Nephron (organoid): ENCODE data around the gene FASN.

Experiments used
- H3K27ac Mint-ChIP-seq, 3 experiments: 2 replicates each; pipeline ENCODE4 v1.8.0; 2020; ENCODE audit warnings: mixed read lengths in 3 of 3, mild to moderate bottlenecking in 2 of 3, moderate library complexity in 1 of 3
- H3K27me3 Mint-ChIP-seq: 2 replicates; pipeline ENCODE4 v1.8.0; 2021; ENCODE audit warnings: low read depth, mild to moderate bottlenecking, moderate library complexity, mixed read lengths
- H3K36me3 Mint-ChIP-seq: 2 replicates; pipeline ENCODE4 v1.8.0; 2020; ENCODE audit warnings: low read depth, mixed read lengths
- H3K4me1 Mint-ChIP-seq: 2 replicates; pipeline ENCODE4 v1.8.0; 2020; ENCODE audit warnings: mixed read lengths
- H3K4me3 Mint-ChIP-seq, 3 experiments: 2 replicates each; pipeline ENCODE4 v1.8.0; 2020; ENCODE audit warnings: mild to moderate bottlenecking in 3 of 3, mixed read lengths in 3 of 3, moderate library complexity in 2 of 3
- H3K9me3 Mint-ChIP-seq: 2 replicates; pipeline ENCODE4 v1.8.0; 2020; ENCODE audit warnings: mixed read lengths
- CTCF ChIP-seq, 3 experiments: fragments of 200-600 bp; sonication (generic); IDR thresholded peaks; one replicate each; pipeline ENCODE4 v1.5.0; 2021; ENCODE audit warnings: antibody characterized with exemption in 3 of 3; ENCODE audit not compliant: unreplicated experiment in 3 of 3

Gene FASN

GRCh38 chr17:82092094-82092586 is 5.9 kb downstream of the FASN start:
- H3K36me3 Mint-ChIP-seq = peaks cover 8% of the 10 kb centered on the region
- H3K27me3 Mint-ChIP-seq = no peaks in the 10 kb centered on the region
- no peaks in the 10 kb centered on the region for H3K4me1 Mint-ChIP-seq
- TF ChIP-seq CTCF (IDR thresholded peaks at IDR 0.05; ENCODE audit: unreplicated experiment in 3 of 3) = no peak
- no peak overlapping the region for H3K27ac Mint-ChIP-seq
- no peaks in the 10 kb centered on the region for H3K9me3 Mint-ChIP-seq
- no peak overlapping the region for H3K4me3 Mint-ChIP-seq

DNA sequence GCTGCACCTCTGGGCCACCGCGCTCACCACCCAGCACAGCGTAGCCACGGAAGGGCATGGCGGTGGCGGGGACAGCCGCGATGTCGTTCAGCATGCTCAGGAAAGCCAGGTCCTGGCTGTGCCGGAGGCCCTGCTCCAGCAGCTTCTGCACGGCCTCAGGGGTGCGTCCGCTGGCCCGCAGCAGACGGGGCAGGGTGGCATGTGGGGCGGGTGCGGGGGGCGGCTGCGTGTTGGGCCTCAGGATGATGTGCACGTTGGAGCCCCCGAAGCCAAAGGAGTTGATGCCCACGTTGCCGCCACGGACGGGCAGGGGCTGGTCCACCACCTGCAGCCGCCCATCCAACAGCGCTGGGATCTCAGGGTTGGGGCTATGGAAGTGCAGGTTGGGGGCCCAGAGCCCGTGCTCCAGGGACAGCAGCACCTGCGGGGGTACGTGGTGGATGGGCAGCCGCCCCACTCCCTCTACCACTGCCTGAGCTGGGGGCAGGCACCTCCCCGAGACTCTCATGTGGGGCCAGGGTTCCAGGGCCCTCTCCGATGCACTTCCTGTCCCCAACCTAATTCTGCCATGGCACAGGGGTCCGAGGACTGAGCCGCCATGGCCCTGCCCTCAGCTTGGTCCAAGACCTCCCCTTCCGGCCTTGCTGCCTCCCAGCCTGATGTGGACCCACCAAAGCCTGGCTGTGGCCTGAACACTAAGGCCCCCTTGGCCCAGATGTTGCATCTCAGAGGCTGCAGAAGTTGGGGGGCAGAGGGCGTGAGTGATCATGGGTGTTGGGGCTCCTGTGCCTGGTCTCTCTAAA is 6.6 kb downstream of the FASN start:
- H3K27ac Mint-ChIP-seq = no peak overlapping the region
- no peaks in the 10 kb centered on the region for H3K27me3 Mint-ChIP-seq
- no peaks in the 10 kb centered on the region for H3K9me3 Mint-ChIP-seq
- no peaks in the 10 kb centered on the region for H3K4me1 Mint-ChIP-seq
- H3K36me3 Mint-ChIP-seq = peaks cover 8% of the 10 kb centered on the region
- no peak for TF ChIP-seq CTCF (IDR thresholded peaks at IDR 0.05; ENCODE audit: unreplicated experiment in 3 of 3)
- H3K4me3 Mint-ChIP-seq = no peak overlapping the region

GRCh38 chr17:82090549-82091263 is 7.3 kb downstream of the FASN start:
- no peaks in the 10 kb centered on the region for H3K4me1 Mint-ChIP-seq
- no peaks in the 10 kb centered on the region for H3K27me3 Mint-ChIP-seq
- no peak overlapping the region for H3K27ac Mint-ChIP-seq
- no peak for TF ChIP-seq CTCF (IDR thresholded peaks at IDR 0.05; ENCODE audit: unreplicated experiment in 3 of 3)
- H3K9me3 Mint-ChIP-seq = no peaks in the 10 kb centered on the region
- H3K4me3 Mint-ChIP-seq = no peak overlapping the region
- H3K36me3 Mint-ChIP-seq = peaks cover 8% of the 10 kb centered on the region

- no peak for TF ChIP-seq CTCF (IDR thresholded peaks at IDR 0.05; ENCODE audit: unreplicated experiment in 3 of 3)
Observed at GRCh38 chr17:82089723-82090548, 8.1 kb downstream of the FASN start.

DNA sequence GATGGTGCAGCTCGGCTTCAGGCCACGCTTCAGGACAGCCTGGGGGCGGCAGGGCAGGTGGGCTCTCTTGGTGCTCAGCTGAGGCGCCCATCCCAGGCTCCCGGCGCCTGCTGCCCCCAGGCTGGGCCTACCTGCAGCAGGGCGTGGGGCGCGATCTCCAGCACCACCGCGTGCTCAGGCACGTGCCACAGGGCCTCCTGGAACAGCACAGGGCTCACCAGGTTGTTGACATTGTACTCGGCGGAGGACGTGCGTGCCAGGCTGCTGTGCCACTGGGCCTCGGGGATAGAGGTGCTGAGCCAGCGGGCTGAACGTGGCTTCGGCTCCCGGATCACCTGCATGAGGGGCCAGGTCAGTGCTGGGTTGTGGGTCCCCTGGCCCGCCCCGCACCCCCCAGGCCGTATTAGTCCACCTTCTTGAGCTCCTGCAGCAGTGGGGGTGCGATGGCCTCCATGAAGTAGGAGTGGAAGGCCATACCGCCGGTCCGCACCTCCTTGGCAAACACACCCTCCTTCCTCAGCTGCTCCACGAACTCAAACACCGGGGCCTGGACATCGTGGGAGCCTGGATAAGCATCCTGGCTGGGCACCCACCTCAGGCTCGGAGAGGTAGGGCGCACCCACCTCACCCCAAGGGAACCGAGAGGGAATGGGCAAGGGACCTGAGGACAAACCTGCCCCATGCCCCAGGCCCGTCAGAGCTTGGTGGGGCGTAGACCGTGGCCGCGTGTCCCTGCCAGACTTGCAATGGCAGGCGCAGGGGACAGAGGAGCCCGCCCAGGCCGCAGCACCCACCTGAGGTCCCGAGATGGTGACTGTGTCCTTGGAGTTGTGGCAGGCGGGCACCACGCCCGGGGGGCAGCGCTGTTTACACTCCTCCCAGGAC is 9.0 kb downstream of the FASN start:
- Mint-ChIP-seq H3K27me3 (no peaks in the 10 kb centered on the region), H3K4me3 (no peak overlapping the region), H3K4me1 (no peaks in the 10 kb centered on the region), H3K36me3 (peaks cover 11% of the 10 kb centered on the region), H3K27ac (no peak overlapping the region), H3K9me3 (no peaks in the 10 kb centered on the region)
- TF ChIP-seq CTCF (IDR thresholded peaks at IDR 0.05; ENCODE audit: unreplicated experiment in 3 of 3) = no peak

More at GRCh38 chr17:82089723-82090548, 8.1 kb downstream of the FASN start:
- Mint-ChIP-seq H3K4me3 (no peak overlapping the region), H3K36me3 (peaks cover 8% of the 10 kb centered on the region), H3K4me1 (no peaks in the 10 kb centered on the region), H3K27me3 (no peaks in the 10 kb centered on the region), H3K27ac (no peak overlapping the region), H3K9me3 (no peaks in the 10 kb centered on the region)
